GM19372 (cell line): ENCODE measurements around the gene ARHGAP6.
A peak's percentile ranks its signal among the peaks of the same experiment; 100 is the strongest.
"Not testable (repeated sequence)": the region's sequence is repeated elsewhere in the genome, so short reads cannot be mapped to it uniquely, and the experiment has no call there.

Experiments
- ATAC-seq: cut with Tn5 transposase; IDR thresholded peaks from one replicate; pipeline ENCODE4 v1.9.1; 2021; ENCODE audit warnings: mild to moderate bottlenecking, low read depth, moderate library complexity; ENCODE audit not compliant: unreplicated experiment

The ARHGAP6 gene

DNA sequence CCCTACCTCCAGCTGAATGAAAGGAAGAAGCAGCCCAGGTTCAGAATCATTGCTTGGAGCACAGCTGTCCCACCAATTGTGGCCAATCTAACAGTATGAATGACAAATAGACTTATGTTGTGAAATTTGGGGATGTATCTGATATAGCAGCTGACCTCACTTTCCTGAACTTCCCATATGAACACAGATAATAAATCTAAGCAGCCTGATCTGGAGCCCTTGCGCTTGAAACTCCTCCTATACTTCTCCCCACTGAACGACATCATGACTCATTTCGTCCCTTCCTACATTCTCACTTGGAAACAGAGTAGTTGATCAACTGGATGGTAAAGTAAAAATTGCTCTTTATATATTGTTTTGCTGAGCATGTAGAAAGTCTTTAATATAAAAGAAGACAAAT, 396.7 kb downstream of the ARHGAP6 start:
- no peak for ATAC-seq

- ATAC-seq = no peak
Observed at GRCh38 chrX:11267425-11267824, 398.3 kb downstream of the ARHGAP6 start.

DNA sequence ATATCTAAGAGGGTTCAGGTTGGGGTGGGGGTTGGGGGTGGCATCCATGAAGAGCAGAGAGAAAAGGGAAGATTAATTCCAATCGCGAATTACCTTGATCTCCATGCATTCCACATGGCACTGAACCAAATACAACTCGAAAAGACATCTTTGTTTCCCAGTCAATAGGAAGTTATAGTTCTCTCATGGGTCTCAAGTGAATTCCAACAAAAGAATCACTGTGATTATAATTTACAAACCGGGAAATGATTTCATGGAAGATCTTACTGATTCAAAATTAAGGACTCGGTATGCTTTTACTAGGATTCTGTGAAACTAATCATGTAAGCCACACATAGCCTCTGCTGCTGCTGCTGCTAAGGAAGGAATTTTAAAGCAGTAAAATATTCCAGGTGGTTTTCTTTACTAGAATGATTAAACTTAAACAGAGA, 399.1 kb downstream of the ARHGAP6 start:
- no peak for ATAC-seq

DNA sequence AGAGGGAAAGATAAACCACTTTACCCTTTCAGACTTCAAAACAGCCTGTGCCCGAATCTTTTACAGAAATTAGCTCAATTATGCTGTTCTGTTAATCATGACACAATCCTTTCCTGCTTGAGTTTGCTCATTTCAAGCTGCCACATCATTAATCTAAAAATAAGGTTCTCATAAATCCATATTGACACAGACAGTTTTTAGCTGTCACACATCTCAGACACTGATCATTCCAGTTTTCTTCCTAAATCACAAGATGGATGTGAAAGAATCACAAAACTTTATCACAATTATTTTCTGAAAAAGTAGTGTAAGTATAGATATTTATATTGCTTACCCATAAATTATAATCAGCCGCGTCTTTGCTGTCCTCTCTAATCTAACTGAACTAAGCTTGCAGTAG, 400.4 kb downstream of the ARHGAP6 start:
- no peak for ATAC-seq

GRCh38 chrX:11264925-11265324, 400.8 kb downstream of the ARHGAP6 start:
- no peak for ATAC-seq

- no peak for ATAC-seq
Observed at GRCh38 chrX:11261260-11261659, 404.5 kb downstream of the ARHGAP6 start.

- no peak for ATAC-seq
Observed at GRCh38 chrX:11259437-11259836, 406.3 kb downstream of the ARHGAP6 start.

DNA sequence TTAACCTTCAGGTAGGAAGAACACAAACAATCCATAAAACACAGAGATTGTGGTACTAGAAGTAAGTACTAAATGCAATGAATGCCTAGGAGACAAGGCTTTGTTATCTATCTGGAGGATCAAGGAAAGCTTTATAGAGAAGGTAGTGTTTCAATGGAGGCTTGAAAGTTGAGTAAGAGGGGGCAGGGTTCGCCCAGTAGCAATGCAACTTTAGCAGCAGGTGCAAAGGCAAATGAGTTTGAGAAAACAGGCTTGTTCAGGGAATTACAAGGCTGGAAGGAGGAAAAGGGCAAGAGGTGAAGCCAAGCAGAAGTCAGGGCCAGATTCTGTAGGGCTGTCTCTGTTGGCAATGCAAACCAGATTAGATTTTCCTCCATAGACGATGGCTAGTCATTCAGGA, 408.0 kb downstream of the ARHGAP6 start:
- no peak for ATAC-seq

- ATAC-seq = no peak
Observed at GRCh38 chrX:11257290-11257689, 408.4 kb downstream of the ARHGAP6 start.

- ATAC-seq = no peak
Observed at GRCh38 chrX:11254417-11255109, 411.2 kb downstream of the ARHGAP6 start.

DNA sequence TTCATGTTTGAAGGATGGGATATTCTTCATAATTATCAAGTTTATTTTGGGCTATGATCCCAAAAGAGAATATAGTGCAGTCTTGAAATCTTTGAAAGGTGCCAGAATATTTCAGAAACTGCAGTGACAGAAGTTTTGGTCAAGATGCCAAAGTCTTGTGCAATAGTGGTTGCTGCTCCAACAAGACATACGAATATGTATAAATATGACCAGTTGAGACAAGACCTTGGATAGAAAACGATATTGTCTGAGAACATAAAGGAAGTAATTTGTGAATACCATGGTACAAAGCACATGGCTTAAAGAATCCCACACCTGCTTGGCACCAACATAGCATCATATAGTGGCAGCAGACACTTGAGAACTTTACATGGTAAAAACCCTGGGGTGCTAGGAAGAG, 421.1 kb downstream of the ARHGAP6 start:
- no peak for ATAC-seq

GRCh38 chrX:11242704-11243103, 423.0 kb downstream of the ARHGAP6 start:
- ATAC-seq = no peak

- ATAC-seq = no peak
Observed at GRCh38 chrX:11241720-11242119, 424.0 kb downstream of the ARHGAP6 start.

- peak; percentile 68 for ATAC-seq
Observed at GRCh38 chrX:11239230-11239629, 426.5 kb downstream of the ARHGAP6 start.

GRCh38 chrX:11235377-11235776, 430.3 kb downstream of the ARHGAP6 start:
- ATAC-seq = not testable (repeated sequence)

DNA sequence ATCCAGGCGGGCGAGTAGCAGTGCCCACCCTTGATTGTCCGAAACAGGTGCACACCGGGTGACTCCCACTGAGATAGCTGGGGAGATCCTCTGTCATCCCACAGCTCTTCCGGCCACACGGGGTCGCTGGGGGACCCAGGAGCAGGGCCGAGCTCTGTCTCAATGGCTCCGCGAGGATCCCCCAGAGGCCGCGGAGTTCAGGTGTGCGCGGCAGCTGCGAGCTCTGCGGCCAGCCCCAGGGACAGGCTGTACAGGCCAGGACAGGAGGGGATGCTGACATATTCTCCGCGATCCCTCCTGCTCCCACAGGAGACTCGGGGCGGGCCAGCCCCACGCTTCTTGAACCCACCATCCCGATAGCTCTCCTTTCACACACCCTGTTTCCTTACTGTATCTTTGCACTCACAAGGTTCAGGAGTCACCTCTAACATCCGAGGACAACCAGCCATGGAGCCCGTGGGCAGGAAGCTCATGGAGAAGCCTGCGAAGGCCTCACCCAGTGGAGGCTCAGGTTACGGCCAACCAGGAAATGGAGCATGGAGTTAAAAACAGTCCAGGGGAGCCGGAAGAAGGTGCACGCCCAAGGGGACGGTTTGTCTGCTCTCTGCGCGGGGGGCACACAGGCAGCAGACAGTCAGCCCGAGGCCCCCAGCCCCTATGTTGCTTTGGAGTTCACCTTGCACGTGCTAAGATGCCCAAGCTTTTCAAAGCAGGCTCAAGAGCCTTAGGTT, 450.4 kb downstream of the ARHGAP6 start:
- ATAC-seq = no peak

GRCh38 chrX:11214346-11215190, 451.2 kb downstream of the ARHGAP6 start:
- no peak for ATAC-seq

GRCh38 chrX:11212741-11213140, 453.0 kb downstream of the ARHGAP6 start:
- ATAC-seq = no peak

GRCh38 chrX:11210415-11210801, 455.3 kb downstream of the ARHGAP6 start:
- no peak for ATAC-seq

DNA sequence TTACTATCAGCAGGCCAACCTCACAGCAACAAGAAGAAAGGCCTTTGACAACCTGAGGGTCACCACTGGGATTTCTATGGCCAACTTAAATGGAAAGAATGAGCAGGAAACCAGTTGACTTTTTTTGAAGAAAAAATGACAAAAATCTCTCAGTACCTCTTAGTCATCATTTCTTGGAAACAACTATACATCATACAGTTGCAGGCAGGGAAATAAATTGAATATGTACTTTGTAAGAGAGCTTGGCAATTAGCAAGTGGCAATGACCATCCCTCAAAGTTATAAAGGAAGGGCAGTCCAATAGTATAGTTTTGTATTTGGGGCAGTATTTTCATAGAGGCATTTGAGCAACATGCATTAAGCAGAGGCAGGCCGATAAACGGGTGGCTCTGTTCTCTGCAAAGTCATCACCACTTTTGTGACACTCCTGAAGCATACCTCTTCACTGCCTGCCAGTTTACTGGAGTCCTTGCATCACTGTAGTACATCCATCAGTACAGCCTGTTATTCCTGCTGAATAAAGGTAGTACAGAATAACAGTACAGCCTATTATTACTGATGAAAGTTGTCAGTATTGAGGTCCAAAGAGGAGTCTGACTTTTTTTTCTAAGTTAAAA, 455.8 kb downstream of the ARHGAP6 start:
- ATAC-seq = no peak

DNA sequence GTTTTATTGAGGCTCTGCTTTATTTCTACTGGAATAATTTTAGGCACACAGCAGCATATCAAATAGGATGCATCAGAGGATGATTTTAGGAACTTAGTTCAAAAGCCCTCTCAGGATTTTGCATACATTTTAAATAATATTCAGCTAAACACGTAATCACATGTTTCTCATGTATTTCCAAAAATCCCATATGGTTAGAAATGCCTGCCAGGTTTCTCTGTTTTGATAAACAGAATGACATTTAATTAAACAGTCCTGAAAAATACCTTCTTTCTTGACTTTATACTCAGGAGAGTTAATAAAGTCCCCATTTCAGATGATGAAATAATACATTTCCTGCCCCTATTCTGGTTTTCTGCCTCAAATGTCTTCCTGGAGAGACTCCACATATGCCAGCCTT, 459.0 kb downstream of the ARHGAP6 start:
- ATAC-seq = no peak
